GM19468 (cell line): ENCODE data around the gene YPEL4.

Experiments used
- ATAC-seq: cut with Tn5 transposase; IDR thresholded peaks from one replicate; pipeline ENCODE4 v1.9.1; 2021; ENCODE audit warnings: mild to moderate bottlenecking, moderate library complexity, moderate number of reproducible peaks; ENCODE audit not compliant: unreplicated experiment; ENCODE audit errors: extremely low read depth

Gene YPEL4

DNA sequence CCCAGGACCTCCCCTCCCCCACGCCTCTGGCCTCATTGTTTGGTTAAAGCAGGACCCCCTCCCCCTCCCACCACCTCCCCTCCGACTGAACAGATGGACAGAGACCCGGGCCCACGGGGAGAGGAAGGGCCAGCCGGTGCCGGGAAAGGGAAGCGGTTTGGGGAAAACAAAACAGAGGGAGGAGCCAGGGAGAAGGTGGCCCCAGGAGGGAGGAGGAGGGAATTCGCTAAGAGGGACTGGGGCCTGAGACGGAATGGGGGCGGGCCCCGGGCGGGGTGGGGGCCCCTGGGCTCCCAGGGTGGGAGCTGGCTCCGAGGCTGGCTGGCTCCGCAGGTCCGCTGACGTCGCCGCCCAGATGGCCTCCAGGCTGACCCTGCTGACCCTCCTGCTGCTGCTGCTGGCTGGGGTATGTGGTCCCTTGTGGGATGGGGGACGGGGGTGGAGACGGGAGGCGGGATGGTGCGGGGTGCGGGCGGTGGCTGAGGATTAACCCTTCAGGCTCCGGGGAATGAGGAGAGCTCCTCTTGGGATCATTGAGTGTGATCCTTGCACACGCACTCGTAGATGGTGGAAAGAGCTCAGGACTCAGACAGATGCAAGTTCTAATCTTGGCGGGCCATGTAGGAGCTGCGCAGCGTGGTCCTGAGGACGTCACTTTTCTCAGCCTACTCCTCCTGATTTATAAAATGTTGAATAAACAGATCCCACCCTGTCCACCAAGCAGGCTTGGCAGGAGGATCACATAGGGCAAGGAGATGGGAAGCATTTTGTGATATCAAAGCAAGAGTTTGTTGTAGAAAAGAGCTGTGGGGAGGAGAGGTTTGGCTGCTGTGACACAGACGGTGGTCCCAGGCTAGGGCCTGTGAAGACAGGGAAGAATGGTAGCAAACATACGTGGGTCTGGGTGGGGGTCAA lies 51.5 kb downstream of the YPEL4 start:
- no peak for ATAC-seq

DNA sequence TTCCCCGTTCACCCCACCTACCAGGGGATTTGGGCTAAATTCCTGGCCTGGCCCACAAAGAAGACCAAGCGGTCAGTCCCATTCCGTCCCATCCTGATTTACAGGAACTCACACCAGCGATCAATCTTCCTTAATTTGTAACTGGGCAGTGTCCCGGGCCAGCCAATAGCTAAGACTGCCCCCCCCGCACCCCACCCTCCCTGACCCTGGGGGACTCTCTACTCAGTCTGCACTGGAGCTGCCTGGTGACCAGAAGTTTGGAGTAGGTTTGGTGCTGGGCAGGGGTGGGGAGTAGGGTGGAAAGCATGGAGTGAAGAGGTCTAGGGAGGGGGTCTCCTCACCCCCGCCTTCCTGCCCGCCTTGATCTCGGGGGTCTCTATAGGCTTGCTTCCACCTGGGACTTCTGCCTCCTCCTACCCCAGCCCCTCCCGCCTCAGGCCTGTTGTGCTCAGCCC lies 52.2 kb downstream of the YPEL4 start, which contains the start of gene SERPING1:
TSS of gene SERPING1 (plus strand) at position 225 of the 455 bp plus-strand sequence. CDS start 586 bp downstream, outside the sequence.
- ATAC-seq = no peak

DNA sequence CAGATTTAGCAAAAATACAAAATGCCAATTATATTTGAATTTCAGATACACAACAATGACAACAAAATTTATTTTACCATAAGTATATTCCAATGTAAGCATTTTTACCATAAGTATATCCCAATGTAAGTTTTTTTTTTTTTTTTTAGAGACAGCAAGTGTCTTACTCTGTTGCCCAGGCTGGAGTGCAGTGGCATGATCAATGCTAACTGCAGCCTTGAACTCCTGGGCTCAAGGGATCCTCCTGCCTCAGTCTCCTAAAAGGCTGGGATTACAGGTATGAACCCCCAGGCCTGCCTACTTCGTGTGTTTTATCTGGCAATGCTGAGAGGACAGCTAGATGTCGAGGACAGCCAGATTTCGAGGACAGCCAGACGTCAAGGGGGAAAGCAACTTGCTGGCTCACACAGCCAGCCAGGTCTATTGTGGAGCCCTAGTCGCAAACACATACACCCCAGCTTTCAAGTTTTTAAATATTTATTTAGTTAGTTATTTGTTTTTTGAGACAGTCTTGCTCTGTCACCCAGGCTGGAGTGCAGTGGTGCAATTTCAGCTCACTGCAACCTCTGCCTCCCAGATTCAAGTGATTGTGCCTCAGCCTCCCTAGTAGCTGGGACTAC lies 53.3 kb downstream of the YPEL4 start:
- no peak for ATAC-seq
